PC-9 (cell line): ENCODE results near the gene ASPN.

Experiments
- CTCF ChIP-seq: fragments of 200-600 bp; sonication (generic); conservative IDR thresholded peaks from 2 replicates; pipeline ENCODE4 v1.6.1; 2017; ENCODE audit warnings: mixed run types, antibody characterized with exemption, mild to moderate bottlenecking, moderate library complexity
- EZH2 ChIP-seq: fragments of 200-600 bp; sonication (generic); IDR thresholded peaks from 2 replicates; pipeline ENCODE4 v1.8.0; 2017; ENCODE audit warnings: antibody characterized with exemption, low read depth

GRCh38 chr9:92425474-92425873 is 56.8 kb downstream of the ASPN start:
- TF ChIP-seq CTCF = no peak
- TF ChIP-seq EZH2 = no peak
